OCI-LY7 (cell line): ENCODE measurements around the gene VEGFA. TPM values are rescaled to one million over a fixed set of nuclear protein-coding genes. Genes with fewer than 3 reads are reported as not detected.

Source experiments
- BruUV-seq: library from RNA; stranded (reverse); fragments of 400-500 nt; replicated peaks from 2 replicates; lab custom pipeline; 2021; lab: Mats Ljungman, UMichigan
- CTCF ChIA-PET: fragments of 300-600 bp; sonication (Branson Sonifier 250); formaldehyde crosslinking; loops from one replicate; lab custom pipeline; 2022; ENCODE audit warnings: antibody characterized with exemption; ENCODE audit not compliant: unreplicated experiment; lab: Charles Lee
- POLR2A ChIA-PET: fragments of 300-600 bp; sonication (Branson Sonifier 250); formaldehyde crosslinking; loops from one replicate; lab custom pipeline; 2022; ENCODE audit warnings: antibody characterized with exemption; lab: Charles Lee
- DNase-seq: peaks from one replicate; pipeline ENCODE4 v3.0.0-alpha.2; 2015; ENCODE audit warnings: low spot score
- H2AFZ ChIP-seq: fragments of 200-600 bp; sonication (generic), shearing (Covaris generic); 2 replicates; pipeline ENCODE4 v1.6.1; 2014; ENCODE audit warnings: mild to moderate bottlenecking, antibody characterized with exemption, low read length, moderate library complexity
- H3K27ac ChIP-seq: fragments of 200-600 bp; sonication (generic); 2 replicates; pipeline ENCODE4 v1.5.1; 2014; ENCODE audit warnings: mixed run types, low read depth, mild to moderate bottlenecking, moderate library complexity, low read length, inconsistent platforms; ENCODE audit not compliant: poor library complexity, severe bottlenecking
- H3K36me3 ChIP-seq: fragments of 200-600 bp; sonication (generic); 2 replicates; pipeline ENCODE4 v1.6.1; 2014; ENCODE audit warnings: mild to moderate bottlenecking, antibody characterized with exemption, low read length, moderate library complexity, mixed read lengths; ENCODE audit not compliant: insufficient read depth
- H3K4me1 ChIP-seq: fragments of 200-600 bp; sonication (generic); 2 replicates; pipeline ENCODE4 v1.5.1; 2014; ENCODE audit warnings: mild to moderate bottlenecking, low read length; ENCODE audit not compliant: insufficient read depth, poor library complexity, severe bottlenecking
- H3K4me2 ChIP-seq: fragments of 200-600 bp; sonication (generic); 2 replicates; pipeline ENCODE4 v1.6.1; 2014; ENCODE audit warnings: mild to moderate bottlenecking, low read length
- H3K4me3 ChIP-seq: fragments of 200-600 bp; sonication (generic); 2 replicates; pipeline ENCODE4 v1.5.1; 2014; ENCODE audit warnings: mild to moderate bottlenecking, low read depth, low read length; ENCODE audit not compliant: poor library complexity, severe bottlenecking
- H3K79me2 ChIP-seq: fragments of 200-600 bp; sonication (generic); 2 replicates; pipeline ENCODE4 v1.6.1; 2016; ENCODE audit warnings: low read depth, mild to moderate bottlenecking, low read length, moderate library complexity, mixed read lengths; ENCODE audit not compliant: insufficient read depth
- H3K9me2 ChIP-seq: fragments of 200-600 bp; sonication (generic); 2 replicates; pipeline ENCODE4 v1.6.1; 2016; ENCODE audit warnings: mild to moderate bottlenecking, low read length, mixed read lengths; ENCODE audit not compliant: insufficient read depth
- H3K9me3 ChIP-seq: fragments of 200-600 bp; sonication (generic); 2 replicates; pipeline ENCODE4 v1.6.1; 2014; ENCODE audit warnings: mild to moderate bottlenecking, mixed run types, low read length, mixed read lengths
- H4K20me1 ChIP-seq: fragments of 200-600 bp; sonication (generic); 2 replicates; pipeline ENCODE4 v1.6.1; 2014; ENCODE audit warnings: mild to moderate bottlenecking, antibody characterized with exemption, low read length, moderate library complexity, mixed read lengths; ENCODE audit not compliant: insufficient read depth
- EZH2phosphoT487 ChIP-seq: fragments of 200-600 bp; sonication (generic); IDR thresholded peaks from 2 replicates; pipeline ENCODE4 v1.6.1; 2018; ENCODE audit warnings: low read depth, borderline replicate concordance, mild to moderate bottlenecking, mixed run types, antibody characterized with exemption, low read length, moderate library complexity, mixed read lengths
- intact Hi-C: fragments of 100-400 bp; cut with micrococcal nuclease; formaldehyde crosslinking; loops from one replicate; pipeline ENCODE4 v1.10.0; 2022; ENCODE audit not compliant: unreplicated experiment
- small RNA-seq: library from RNA; depleted of rRNA; stranded (forward); fragments of <200 nt; gene quantifications from one replicate; pipeline ENCODE3, GENCODE V24; 2014
- total RNA-seq, 2 experiments: library from RNA; depleted of rRNA in 1 of 2; stranded (reverse); fragments of >200 nt in 1 of 2; shearing (Covaris generic) in 1 of 2; gene quantifications; 2 replicates each; pipeline ENCODE4 v1.2.3, GENCODE V29; 2014 to 2022
- TF ChIP-seq, protein P1 (sequence below): fragments of 200-600 bp; sonication (generic); conservative IDR thresholded peaks from 2 replicates; pipeline ENCODE4 v1.5.1; 2014; ENCODE audit warnings: mild to moderate bottlenecking, antibody characterized with exemption, low read length, moderate library complexity, mixed read lengths

VEGFA gene
- total RNA-seq, 2 experiments from 2014 or later = 59.7 to 88.5 TPM

DNA sequence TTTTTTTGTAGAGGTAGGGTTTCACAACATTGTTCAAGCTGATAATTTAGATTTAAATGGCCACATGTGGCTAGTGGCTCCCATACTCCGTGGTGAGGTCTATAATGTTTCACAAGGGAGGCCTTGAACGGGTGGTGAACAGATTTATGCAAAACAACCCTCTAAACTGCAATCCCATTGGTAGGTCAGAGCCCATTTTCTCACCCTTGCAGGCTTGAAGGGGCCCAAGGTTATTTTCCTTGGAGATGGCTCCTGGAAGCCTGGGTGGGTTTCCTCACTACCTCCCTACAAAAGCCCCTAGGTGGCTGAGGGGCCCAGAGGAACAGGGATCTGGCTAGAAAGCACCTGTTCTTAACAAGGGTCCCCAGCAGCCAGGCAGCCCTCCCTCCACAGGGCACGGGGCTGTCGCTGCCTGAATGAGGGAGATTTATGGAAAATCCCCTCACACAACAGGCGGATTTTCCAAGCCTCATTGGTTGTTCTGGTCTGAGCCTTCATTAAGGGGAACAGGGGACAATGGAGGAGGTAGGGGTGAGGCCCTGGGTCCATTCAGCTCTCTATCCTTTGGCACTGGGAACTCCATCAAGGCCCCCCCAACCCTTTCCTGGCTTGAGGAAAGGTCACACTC is 64.6 kb downstream of the VEGFA start:
- H3K4me2 ChIP-seq = no peak overlapping the region
- H3K27ac ChIP-seq = no peak overlapping the region
- H3K9me2 ChIP-seq = no peaks in the 10 kb centered on the region
- H3K36me3 ChIP-seq = no peaks in the 10 kb centered on the region
- H3K4me3 ChIP-seq = no peak overlapping the region
- H3K4me1 ChIP-seq = no peaks in the 10 kb centered on the region
- H2AFZ ChIP-seq = no peak overlapping the region
- BruUV-seq = no TSS peak
- H4K20me1 ChIP-seq = no peaks in the 10 kb centered on the region
- TF ChIP-seq EZH2phosphoT487 = no peak
- TF ChIP-seq, protein P1, sequence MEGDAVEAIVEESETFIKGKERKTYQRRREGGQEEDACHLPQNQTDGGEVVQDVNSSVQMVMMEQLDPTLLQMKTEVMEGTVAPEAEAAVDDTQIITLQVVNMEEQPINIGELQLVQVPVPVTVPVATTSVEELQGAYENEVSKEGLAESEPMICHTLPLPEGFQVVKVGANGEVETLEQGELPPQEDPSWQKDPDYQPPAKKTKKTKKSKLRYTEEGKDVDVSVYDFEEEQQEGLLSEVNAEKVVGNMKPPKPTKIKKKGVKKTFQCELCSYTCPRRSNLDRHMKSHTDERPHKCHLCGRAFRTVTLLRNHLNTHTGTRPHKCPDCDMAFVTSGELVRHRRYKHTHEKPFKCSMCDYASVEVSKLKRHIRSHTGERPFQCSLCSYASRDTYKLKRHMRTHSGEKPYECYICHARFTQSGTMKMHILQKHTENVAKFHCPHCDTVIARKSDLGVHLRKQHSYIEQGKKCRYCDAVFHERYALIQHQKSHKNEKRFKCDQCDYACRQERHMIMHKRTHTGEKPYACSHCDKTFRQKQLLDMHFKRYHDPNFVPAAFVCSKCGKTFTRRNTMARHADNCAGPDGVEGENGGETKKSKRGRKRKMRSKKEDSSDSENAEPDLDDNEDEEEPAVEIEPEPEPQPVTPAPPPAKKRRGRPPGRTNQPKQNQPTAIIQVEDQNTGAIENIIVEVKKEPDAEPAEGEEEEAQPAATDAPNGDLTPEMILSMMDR = no peak
- H3K9me3 ChIP-seq = no peaks in the 10 kb centered on the region
- no peaks in the 10 kb centered on the region for H3K79me2 ChIP-seq
- ChIA-PET POLR2A (no interaction called here), CTCF (no interaction called here)
- intact Hi-C loops = no loop called here
- DNase-seq = no peak

DNA sequence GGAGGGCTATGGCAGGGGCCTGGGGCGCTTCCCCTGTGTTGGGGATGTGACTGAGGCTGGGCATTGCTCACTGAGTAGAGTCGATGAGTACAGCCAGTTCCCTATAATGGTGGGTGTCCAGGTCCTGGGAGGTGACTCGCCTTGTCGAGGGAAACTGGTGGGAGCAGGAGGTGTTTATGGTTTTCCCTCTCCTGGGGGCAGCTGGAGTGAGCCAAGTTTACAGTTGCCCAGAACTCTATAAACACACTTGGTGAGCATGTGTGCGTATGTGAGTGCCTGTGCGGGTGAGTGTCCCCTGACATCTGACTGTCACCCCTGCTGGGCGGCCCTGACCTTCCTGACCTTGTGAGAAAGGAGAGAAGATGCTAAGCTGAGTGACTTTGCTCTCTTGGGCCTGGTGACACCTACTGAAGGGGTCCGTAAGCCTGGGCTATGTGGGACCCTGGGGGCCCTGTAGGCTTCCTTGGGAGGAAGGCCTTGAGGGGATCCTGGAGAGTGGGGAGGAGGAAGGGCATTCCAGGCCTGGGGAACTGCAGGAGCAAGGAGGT is 65.9 kb downstream of the VEGFA start:
- intact Hi-C loops = no loop called here
- no TSS peak for BruUV-seq
- POLR2A ChIA-PET = interaction anchor here (0.7 kb wide), 1 partner anchor 24 kb away, joined by 3 read pairs; no protein-coding TSS in a partner anchor

More for the DNA sequence above, 65.9 kb downstream of the VEGFA start:
- no peak for DNase-seq
- Histone ChIP-seq H3K36me3 (no peaks in the 10 kb centered on the region), H2AFZ (no peak overlapping the region), H4K20me1 (no peaks in the 10 kb centered on the region), H3K9me3 (no peaks in the 10 kb centered on the region), H3K4me2 (no peak overlapping the region), H3K4me3 (no peak overlapping the region), H3K9me2 (no peaks in the 10 kb centered on the region), H3K27ac (no peak overlapping the region), H3K4me1 (no peaks in the 10 kb centered on the region), H3K79me2 (no peaks in the 10 kb centered on the region)
- CTCF ChIA-PET = no interaction called here
- TF ChIP-seq, protein P1 = no peak
- TF ChIP-seq EZH2phosphoT487 = no peak

Small RNAs within 50 kb of the gene (small RNA-seq; reads per million reads assigned to genes)
- gene AL136131.3 = not detected

Other genes starting within 250 kb of the VEGFA start
- gene XPO5, start 194.2 kb upstream of the VEGFA start, total RNA-seq (2014; rRNA removed; shearing (Covaris generic)) = 54.6 and 58.5 TPM in 2 replicates
- 72.6 and 74.9 TPM in 2 replicates for gene XPO5, start 194.2 kb upstream of the VEGFA start, total RNA-seq (2022)
- 64.3 and 67.3 TPM in 2 replicates for gene POLH, start 194.0 kb upstream of the VEGFA start, total RNA-seq (2014; rRNA removed; shearing (Covaris generic))
- 93.5 and 120 TPM in 2 replicates for gene POLH, start 194.0 kb upstream of the VEGFA start, total RNA-seq (2022)
- gene GTPBP2, start 140.9 kb upstream of the VEGFA start, total RNA-seq (2014; rRNA removed; shearing (Covaris generic)) = 64.8 and 72.4 TPM in 2 replicates
- gene GTPBP2, start 140.9 kb upstream of the VEGFA start, total RNA-seq (2022) = 86.5 and 90.0 TPM in 2 replicates
- 24.0 and 30.8 TPM in 2 replicates for gene MAD2L1BP, start 134.4 kb upstream of the VEGFA start, total RNA-seq (2014; rRNA removed; shearing (Covaris generic))
- 33.5 and 43.3 TPM in 2 replicates for gene MAD2L1BP, start 134.4 kb upstream of the VEGFA start, total RNA-seq (2022)
- gene RSPH9, start 125.2 kb upstream of the VEGFA start, total RNA-seq (2014; rRNA removed; shearing (Covaris generic)) = 0.28 TPM in 1 of 2 replicates, not detected in the other
- gene RSPH9, start 125.2 kb upstream of the VEGFA start, total RNA-seq (2022) = not detected in 2 replicates
- 57.3 and 86.1 TPM in 2 replicates for gene MRPS18A, start 82.4 kb upstream of the VEGFA start, total RNA-seq (2014; rRNA removed; shearing (Covaris generic))
- 54.7 and 61.6 TPM in 2 replicates for gene MRPS18A, start 82.4 kb upstream of the VEGFA start, total RNA-seq (2022)